Epidermal melanocyte (primary cell): Measurements from ENCODE around the gene WARS2.
"Not testable (repeated sequence)": the region's sequence is repeated elsewhere in the genome, so short reads cannot be mapped to it uniquely, and the experiment has no call there.

Experiments
- DNase-seq: peaks from one replicate; pipeline ENCODE4 v3.0.0; 2011; ENCODE audit warnings: low spot score; ENCODE audit not compliant: insufficient read length

Gene WARS2

DNA sequence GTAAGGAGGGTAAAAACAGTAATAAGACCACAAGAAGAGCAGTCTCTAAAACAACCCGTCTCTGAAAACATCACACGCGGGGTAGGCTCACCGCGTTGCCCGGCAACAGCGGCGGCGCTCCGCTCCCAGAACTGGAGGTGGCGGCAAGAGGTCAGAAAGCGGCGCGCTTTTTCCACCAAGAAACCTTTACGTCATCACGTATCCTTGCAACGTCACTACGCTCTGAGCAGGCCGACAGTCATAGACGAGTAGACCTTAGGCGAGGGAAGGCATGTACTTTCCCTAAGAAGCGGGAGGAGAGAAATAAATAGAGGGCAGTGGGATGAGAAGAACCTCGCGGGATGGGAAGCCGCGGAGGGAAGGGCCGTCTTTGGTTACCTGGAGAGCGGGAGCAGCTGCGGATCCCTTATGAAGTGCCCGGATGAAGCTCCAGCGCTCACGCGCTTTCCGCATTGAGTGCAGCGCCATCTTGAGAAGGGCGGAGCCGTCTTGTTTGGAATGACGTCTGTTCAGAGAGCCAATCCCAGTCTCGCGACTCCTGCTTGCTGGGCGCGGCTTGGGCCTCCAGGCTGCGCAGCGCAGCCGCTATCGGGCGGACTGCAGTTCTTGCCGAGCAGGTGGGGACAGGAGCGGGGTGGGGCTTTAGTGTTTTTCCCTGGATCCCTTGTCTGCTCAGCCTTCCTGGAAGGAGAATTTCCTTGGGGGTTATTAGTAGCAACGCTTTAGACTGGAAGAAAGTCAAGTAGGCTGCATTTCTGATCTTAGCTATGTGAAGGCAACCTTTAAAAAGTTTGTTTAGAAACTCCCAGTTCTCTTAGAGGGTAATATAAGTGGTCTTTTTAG lies at the start of gene WARS2:
WARS2 (minus strand) TSS at position 477 of the 843 bp plus-strand sequence; CDS start at position 468, 9 bp downstream.
- peak; percentile 79 for DNase-seq

DNA sequence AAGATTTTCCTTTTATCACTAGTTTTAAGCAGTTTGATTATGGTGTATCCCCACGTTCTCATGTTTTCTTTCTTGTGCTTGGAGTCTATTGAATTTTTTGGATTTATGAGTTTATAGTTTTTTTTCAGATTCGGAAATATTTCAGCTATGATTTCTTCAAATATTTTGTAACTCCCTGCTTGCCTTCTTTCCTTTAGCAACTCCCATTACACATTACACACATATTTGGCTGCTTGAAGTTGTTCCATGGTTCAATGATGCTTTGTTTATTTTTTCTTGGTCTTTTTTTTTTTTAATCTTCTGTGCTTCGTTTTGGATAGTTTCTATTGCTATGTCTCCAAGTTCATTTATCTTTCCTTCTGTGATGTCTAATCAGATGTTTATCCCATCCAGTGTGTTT lies 48.5 kb upstream of the WARS2 start:
- DNase-seq, result no peak

DNA sequence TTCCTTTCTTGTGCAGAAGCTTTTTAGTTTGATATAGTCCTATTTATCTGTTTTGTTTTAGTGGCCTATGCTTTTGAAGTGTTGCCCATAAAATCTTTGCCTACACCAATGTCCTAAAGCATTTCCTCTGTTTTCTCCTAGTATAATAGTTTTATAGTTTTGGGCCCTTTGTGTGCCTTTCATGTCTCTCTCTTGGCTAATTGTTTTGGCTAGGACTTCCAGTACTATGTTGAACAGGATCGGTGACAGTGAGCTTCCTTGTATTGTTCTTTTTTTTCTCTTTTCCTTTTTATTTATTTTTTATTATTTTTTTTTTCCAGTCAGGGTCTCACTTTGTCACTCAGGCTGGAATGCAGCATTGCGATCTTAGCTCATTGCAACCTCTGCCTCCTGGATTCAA lies 47.0 kb upstream of the WARS2 start:
- no peak for DNase-seq

DNA sequence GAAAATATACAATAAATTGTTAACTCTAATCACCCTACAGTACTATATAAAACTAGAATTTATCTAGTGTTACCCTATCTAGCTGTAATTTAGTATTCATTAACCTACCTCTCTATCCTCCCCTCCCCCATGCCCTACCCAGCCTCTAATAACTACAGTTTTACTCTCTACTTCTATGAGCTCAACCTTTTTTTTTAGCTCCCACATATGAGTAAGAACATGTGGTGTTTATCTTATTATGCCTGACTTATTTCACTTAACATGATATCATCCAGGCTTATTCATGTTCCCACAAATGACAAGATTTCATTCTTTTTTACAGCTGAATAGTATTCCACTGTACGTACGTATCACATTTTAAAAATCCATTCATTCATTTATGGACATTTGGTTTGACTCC lies 46.0 kb upstream of the WARS2 start:
- no peak for DNase-seq

DNA sequence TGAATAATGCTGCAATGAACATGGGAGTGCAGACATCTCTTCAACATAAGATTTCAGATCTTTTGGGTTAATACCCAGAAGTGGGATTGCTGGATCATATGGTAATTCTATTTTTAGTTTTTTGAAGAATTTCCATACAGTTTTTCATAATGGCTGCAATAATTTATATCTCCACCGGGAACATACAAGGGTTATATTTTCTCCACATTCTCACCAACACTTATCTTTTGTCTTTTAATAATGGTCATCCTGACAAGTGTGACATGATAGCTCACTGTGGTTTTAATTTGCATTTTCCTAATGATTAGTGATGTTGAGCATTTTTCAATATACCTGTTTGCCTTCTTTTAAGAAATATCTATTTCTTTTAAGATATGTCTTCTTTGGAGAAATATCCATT lies 44.5 kb upstream of the WARS2 start:
- DNase-seq, result no peak

DNA sequence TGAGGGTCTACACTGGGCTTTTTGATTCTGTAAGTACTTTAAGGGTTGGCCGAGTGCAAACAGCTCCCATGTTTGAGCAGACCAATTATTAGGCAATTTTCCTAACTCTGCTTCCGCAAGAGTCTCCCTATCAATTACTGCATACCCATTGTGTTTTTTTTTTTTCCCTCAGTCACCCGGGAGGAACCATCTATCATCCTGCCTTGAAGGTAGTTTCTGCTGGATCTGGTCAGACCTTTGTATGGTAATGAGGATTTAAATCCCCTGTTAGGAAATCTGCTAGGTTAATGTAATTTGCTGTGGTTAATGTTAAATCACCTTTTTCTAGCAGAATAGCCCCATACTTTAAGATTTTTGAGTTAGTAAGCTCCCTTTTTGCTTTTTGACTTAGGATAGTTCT lies 40.8 kb upstream of the WARS2 start:
- DNase-seq, result no peak

DNA sequence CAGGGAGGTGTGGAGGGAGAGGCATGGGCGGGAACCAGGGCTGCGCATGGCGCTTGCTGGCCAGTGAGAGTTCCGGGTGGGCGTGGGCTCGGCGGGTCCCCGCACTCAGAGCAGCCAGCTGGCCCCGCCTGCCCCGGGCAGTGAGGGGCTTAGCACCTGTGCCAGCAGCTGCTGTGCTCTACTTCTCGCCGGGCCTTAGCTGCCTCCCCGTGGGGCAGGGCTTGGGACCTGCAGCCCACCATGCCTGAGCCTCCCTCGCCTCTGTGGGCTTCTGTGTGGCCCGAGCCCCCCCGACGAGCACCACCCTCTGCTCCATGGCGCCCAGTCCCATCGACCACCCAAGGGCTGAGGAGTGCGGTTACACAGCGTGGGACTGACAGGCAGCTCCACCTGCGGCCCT lies 38.6 kb upstream of the WARS2 start:
- no peak for DNase-seq

DNA sequence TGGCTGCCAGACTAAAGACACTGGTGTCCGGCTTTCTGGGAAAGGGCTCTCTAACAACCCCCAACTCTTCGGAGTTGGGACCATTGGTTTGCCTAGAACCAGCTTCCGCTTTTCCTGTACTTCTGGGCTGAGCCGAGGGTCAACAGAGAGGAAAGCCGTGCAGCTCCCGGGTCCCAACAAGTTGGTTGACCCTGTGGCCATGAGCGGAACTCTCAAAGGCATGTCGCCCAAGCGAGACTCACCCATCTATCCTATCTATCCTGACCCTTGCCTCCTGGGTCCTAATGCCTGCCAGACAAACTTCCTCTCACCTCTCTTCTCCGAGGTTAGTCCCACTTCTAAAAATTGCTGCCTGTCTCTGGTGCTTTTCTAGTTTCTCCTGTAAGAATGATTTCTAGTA lies 32.5 kb upstream of the WARS2 start:
- not testable (repeated sequence) for DNase-seq

DNA sequence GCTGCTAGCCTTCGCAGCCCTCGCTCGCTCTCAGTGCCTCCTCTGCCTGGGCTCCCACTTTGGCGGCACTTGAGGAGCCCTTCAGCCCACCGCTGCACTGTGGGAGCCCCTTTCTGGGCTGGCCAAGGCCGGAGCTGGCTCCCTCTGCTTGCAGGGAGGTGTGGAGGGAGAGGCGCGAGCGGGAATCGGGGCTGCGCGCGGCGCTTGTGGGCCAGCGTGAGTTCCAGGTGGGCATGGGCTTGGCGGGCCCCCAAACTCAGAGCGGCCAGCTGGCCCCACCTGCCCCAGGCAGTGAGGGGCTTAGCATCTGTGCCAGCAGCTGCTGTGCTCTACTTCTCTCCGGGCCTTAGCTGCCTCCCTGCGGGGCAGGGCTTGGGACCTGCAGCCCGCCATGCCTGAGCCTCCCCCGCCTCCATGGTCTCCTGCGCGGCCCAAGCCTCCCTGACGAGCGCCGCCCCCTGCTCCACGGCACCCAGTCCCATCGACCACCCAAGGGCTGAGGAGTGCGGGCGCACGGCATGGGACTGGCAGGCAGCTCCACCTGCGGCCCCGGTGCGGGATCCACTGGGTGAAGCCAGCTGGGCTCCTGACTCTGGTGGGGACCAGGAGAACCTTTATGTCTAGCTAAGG lies 31.0 kb upstream of the WARS2 start:
- DNase-seq, result not testable (repeated sequence)

DNA sequence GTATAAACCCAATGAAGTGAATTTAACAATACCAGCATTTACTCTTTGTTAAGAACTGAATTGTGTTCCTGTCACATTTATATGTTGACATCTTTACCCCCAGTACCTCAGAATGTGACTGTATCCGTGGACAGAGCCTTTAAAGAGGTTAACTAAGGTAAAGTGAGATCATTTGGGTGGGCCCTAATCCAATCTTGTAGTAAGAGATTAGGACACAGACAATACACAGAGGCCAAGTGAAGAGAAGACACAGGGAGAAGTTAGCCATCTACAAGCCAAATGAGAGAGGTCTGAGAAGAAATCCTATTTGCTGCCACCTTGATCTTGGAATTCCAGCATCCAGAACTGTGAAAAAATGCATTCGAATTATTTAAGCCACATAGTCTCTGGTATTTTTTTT lies 22.9 kb upstream of the WARS2 start:
- DNase-seq, result no peak

DNA sequence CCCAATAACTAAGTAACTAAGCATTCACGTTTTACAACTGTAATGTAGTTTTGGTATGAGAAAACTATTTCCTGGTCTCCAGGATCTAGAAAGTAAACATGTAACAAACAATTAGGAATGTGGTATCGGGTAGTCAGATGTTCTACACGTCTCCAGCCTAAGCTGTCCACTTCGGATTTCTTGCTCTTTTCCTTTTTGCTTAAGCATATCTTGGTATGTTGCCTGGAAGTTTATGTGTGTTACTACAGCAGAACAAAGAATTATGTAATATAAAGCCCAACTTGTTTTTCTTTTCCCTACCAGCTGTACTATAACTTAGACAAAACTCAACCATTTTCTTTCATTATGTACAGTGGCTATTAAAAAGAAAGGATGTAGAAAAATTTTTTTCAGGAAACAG lies 20.4 kb upstream of the WARS2 start:
- DNase-seq, result peak; percentile 68

DNA sequence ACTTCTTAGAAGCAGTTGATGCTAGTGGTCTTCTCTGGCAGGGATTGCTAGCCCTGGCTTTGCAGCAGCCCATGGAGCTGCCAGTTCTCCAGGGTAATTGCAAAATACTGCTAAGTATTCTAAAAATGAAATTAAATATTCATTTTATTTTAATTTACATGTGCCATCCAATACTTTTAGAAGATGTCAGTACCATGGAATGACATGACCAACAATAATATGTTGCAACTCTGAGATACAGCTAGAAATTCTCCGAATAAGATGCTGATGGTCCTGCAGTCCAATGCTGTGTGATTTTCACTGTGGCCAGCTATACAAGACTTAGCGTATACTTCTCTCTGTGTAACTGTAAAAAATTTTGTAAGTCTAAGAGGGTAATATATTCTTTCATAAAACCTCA lies 20.0 kb upstream of the WARS2 start:
- DNase-seq, result peak; percentile 20

DNA sequence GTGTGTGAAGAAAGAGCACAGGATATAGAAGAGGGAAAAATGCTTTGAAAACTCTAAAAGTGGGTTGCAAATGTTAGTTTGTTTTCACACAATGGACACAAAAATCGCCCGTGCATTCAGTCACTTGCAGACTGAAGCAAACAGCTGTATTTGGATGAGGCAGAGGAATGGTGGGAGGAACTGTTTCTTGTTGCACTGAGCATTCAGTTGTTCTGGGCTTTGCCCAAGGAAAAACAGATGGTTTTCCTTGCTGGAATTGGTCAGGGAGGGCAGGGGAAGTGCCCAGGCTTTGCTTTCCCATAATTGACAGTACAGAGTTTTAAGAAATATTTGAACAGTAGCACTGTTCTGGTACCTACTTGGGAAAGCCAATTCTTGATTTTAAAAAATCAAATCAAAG lies 19.5 kb upstream of the WARS2 start:
- DNase-seq, result peak; percentile 17

DNA sequence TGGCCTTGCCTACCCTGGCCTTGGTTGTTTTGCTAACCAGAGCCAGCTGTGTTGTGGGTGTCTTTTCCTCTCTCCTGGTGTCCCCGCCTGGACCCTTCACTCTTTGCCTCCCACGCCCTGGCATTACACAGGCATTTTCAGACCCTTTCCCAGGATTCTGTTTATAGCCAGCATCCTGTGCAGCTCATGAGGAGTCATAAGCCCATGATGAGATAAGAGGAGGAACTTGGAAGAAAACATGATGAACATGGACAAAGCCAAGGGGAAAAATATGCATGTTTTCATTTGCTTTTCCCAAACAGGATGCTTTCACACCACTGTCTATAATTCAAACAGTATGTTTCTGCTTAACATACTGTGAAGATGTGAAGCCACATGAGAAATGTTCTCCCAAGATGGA lies 18.7 kb upstream of the WARS2 start:
- DNase-seq, result no peak

DNA sequence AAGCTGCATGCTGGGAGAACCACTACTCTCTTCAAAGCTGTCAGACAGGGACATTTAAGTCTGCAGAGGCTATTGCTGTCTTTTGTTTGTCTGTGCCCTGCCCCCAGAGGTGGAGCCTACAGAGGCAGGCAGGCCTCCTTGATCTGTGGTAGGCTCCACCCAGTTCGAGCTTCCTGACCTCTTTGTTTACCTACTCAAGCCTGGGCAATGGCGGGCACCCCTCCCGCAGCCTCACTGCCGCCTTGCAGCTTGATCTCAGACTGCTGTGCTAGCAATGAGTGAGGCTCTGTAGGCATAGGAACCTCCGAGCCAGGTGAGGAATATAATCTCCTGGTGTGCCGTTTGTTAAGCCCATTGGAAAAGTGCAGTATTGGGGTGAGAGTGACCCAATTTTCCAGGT lies 16.3 kb upstream of the WARS2 start:
- DNase-seq, result not testable (repeated sequence)

DNA sequence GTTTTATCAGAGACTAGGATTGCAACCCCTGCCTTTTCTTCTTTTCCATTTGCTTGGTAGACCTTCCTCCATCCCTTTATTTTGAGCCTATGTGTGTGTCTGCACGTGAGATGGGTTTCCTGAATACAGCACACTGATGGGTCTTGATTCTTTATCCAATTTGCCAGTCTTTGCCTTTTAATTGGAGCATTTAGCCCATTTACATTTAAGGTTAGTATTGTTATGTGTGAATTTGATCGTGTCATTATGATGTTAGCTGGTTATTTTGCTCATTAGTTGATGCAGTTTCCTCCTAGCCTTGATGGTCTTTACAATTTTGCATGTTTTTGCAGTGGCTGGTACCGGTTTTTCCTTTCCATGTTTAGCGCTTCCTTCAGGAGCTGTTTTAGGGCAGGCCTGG lies 14.6 kb upstream of the WARS2 start:
- DNase-seq, result not testable (repeated sequence)

DNA sequence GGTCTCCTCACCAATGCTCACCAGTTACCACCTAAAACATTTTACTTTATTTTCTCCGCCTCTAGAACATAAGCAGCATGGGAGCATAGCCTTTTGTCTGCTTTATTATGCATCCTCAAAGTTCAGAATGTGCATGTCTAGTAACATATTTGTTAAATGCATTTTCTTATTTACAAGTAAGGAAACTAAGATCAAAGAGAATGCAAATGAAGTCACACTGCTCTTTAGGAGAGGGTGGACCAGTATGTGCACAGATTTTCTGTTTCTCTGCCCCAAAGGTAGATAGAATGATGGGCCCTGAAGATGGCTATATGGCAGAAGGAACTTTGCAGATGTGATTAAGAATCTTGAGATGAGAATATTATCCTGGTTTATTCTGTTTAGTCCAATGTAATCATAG lies 9.7 kb upstream of the WARS2 start:
- DNase-seq, result no peak

DNA sequence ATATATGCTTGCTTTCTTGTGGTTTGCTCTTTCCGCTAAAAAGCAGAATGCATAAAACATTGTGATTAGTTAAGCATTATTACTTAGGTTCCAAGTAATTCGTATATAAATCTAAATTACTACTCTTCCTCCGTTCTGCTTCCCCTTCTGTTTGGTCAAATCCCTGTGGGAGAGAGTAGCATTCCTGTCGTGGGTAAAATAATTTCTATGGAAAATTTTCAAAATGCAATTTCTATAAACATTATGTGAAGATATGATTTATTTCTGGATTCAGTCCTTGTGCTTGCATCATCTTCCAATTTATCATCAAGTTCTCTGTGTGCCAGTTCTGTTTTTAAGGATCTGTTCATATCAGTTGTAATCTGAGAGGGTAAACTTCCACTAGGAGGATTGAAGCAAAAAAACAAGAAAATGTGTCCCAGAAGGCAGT lies 7.2 kb upstream of the WARS2 start:
- no peak for DNase-seq

DNA sequence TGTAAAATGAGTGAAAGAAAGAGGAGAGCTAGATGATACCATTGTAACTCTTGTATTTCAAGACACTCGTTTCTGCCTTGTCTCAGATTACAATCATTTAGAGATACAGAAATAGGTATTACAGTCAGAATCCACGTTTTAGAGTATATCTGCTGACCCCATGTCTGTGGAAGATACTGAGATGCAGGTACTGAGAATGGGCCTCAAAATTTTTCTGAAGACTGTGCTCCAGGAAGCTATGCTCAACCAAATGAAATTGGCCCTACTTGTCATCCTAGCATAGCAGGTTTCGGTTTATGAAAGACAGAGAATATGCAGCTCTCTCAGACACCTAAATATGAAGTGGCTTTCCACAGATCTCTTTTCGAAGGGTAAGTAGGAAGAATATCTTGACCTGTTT lies 6.0 kb upstream of the WARS2 start:
- no peak for DNase-seq

DNA sequence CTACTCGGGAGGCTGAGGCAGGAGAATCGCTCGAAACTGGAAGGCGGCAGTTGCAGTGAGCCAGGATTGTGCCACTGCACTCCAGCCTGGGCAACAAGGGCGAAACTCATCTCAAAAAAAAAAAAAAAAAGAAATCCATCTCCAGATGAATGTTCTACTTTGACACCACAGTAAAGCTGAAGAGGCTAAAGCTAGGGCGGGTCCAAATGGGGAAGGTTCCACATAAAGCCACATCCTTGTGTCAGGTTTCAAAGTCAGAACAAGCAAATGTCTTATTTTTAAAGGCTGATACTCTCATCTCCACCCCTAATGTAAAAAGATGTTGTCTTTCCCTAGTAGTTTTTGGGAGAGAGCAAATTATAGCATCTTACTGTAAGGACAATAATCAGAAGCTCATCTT lies 4.4 kb upstream of the WARS2 start:
- DNase-seq, result no peak

DNA sequence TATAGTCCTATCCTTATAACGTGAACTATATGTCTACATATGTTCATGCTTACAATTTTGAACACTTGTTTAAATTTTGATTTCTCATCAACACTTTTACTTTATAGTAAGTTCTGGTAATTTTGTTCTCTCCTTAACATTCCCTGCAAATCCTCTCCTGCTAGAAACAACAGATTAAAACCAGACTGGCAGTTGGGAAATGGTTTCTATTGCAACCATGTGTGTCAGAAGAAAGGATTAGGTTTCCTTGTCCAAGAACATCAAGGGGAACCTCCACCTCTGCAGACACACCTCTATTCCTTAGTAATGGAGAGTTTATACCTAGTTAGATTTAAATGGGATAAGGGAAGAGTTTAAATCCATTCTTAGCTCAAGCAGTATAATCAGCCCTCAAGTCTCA lies 3.3 kb upstream of the WARS2 start:
- no peak for DNase-seq

DNA sequence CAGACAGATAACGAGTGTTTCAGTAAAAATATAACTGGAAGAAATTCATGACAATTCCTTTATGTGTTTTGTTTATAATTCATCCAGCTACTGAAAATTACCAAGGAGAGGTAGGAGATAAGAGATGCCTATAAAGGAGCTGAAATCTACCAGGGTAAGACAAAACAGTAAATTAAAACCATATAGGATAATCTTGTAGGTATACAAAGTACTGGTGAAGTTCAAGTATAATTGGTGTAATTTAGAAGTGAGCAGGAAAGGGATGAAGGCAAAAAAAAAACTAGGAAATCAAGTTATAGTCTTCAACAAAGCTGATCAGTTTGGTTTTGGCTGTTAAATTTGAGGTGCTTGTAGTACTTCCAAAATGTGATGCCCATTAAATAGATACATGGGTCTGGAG lies 1.2 kb upstream of the WARS2 start:
- no peak for DNase-seq

DNA sequence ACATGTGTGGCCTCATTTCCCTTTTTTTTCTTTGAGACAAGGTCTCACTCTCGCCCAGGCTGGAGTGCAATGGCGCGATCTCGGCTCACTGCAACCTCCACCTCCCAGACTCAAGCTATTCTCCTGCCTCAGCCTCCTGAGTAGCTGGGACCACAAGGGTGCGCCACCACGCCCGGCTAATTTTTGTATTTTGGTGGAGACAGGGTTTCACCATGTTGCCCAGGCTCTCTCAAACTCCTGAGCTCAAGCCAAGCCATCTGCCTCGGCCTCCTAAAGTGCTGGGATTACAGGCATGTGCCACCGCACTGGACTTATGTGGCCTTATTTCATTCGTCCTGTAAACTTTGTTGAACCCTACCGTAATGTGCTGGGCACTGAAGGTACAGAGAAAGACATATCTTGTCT lies 569 bp upstream of the WARS2 start:
- DNase-seq, result no peak
